Germinal center (tissue), 1 donor: ENCODE data around the gene POLRMT.

Source experiments
- DNase-seq: peaks from one replicate; pipeline ENCODE4 v3.0.0; 2012; ENCODE audit warnings: mixed read lengths, low spot score

The POLRMT gene

DNA sequence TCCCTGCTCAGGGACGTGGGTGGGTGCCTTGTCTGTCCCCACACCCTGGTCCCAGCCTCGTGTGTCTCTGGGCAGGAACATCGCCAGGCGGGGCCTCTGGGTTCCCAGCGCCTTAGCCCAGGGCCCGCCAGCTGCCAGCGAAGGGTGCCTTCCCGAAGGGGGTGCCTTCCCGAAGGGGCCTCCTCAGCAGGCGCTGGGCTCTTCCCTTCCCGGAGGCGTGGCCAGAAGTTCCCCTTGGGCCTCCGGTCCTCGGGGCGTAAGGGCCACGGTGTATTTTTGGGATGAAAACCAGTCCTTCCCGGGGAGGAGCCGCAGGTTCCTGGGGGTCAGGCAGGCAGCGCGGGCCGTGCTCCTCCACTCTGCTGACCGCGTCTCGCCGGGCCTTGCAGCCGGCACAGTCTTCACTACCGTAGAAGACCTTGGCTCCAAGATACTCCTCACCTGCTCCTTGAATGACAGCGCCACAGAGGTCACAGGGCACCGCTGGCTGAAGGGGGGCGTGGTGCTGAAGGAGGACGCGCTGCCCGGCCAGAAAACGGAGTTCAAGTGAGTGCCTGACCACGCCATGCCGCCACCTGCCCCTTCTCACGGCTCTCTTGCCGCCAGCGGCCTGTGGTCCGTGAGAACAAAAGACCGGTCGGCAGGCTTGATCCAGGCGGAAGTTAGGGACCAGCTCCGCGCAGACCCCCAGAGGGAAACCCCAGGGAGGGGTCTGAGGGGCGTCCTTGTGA is 54.1 kb downstream of the POLRMT start:
- no peak for DNase-seq

- DNase-seq: no peak
These were observed 55.6 kb downstream of the POLRMT start for GRCh38 chr19:577439-578392.

- DNase-seq: no peak
These were observed 56.4 kb downstream of the POLRMT start for GRCh38 chr19:576768-577438.

DNA sequence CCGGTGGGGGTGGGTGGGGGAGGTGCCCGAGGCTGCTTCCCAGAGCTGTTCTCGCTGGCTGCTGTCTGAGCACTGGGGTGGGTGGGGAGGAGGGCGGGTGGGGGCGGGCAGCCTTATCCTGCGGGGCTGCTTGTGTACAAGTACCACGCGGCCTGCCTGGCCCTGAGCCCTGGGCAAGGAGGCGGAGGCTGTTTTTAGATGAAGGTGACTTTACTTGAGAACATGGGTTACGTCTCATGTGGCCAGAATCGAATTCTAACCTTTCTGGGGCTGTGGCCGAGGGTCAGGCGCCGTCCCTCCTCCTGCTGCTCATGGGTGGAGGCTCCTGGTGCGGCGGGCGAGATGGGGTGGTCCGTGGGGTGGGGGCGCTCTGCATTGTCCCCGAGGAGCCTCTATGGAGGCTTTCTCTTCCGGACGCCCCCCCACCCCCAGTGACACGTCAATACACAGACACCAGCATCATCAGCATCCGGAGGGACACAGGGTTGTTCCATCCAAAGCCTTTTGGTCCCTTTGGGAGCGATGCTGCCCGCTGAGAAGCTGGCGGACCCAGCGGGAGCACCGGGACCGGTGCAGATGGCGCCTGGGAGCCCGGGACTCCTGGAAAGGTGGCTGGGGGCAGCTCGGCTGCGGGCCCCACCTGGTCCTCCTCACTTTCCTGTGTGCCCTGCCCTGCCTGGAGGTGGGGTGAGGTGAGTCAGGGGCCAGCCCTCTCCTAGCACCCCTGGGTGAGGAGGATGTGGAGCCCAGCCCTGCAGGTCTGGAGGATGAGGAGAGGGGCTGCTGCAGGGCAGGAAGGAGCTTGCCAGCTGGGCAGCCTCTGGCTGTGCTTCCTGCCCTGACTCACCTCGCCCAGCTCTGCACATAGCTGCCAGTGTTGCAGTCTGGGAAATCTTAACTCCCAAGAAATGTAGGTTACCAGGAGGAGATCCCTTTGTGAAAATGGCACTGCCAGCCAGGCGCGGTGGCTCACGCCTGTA is 57.5 kb downstream of the POLRMT start:
- no peak for DNase-seq

- DNase-seq: peak; percentile 11
These were observed 58.4 kb downstream of the POLRMT start for GRCh38 chr19:574658-575526.

DNA sequence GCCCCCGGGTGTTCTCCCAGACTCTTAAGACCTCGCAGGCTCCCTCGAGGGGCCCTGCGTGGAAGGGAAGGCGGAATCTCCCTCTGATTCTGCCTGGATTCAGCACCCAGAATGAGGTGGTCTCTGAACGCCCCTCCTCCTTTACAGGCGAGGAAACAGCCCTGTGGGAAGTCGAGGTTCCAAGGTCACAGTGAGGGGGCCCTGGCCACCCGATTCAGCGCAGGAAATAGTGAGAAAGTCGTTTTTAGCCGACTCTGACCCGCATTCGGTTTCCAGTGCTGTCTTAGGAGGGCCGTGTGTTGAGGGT is 59.9 kb downstream of the POLRMT start:
- peak; percentile 20 for DNase-seq

DNA sequence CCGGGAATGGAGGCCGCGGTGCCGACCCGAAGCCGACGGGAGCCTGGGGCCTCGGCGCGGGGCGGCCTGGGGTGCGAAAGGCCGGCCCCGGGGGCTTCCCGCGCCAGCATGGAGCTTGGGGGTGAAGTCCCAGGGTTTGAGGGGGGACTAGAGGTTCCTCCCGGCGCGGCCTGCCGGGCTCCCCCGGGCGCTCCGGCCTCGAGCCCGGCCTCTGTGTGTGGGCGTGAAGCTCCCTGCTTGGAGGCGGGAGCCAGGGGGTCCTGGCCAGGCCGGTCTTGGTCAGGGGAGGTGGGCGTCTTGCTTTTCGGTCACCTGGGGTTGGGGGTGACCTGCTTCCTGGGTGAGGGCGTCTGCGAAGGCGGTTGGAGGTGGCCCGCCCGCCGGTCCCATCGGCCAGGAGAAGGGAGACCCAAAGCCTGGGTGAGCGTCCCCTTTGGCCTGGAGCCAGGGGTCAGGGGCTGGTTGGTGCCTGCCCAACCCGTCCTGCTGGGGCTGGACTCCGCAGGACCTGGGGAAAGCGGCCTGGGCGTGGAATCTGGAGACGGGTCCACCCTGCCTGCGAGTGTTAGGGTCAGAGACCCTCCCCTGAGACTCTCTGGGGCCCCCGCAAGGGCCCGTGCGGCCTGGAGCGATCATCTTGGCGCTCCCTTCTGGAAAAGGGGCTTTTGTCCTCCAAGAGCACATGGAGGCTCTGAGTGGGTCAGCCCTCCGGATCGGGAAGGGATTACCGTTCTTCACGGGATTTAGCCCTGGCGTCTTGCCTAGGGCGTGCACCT is 60.4 kb downstream of the POLRMT start:
- DNase-seq: no peak

- DNase-seq: peak; percentile 100
These were observed 61.1 kb downstream of the POLRMT start, which contains the start of gene BSG for GRCh38 chr19:572140-572742. Gene BSG (plus strand): TSS chr19:572596. CDS start chr19:572635, 39 bp downstream.

DNA sequence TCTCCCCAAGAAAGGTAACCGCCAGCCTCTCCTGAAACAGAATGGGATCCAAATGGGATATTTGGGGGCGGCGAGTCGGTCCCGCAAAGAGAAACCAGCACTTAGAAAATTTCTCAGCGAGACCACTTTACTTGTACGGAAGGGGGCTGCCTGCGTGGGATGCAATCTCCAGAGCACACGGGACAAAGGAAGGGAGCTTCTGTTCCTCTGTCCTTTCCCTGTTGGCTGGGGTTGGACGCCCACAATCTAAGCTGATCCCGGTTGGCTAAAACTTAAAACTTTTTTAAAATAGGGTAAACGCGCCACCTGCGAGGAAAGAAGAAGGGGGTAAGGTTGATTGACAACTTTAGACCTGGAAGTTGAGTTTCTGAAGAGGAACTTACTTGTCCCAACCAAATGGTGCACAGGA is 61.8 kb downstream of the POLRMT start:
- peak; percentile 56 for DNase-seq

DNA sequence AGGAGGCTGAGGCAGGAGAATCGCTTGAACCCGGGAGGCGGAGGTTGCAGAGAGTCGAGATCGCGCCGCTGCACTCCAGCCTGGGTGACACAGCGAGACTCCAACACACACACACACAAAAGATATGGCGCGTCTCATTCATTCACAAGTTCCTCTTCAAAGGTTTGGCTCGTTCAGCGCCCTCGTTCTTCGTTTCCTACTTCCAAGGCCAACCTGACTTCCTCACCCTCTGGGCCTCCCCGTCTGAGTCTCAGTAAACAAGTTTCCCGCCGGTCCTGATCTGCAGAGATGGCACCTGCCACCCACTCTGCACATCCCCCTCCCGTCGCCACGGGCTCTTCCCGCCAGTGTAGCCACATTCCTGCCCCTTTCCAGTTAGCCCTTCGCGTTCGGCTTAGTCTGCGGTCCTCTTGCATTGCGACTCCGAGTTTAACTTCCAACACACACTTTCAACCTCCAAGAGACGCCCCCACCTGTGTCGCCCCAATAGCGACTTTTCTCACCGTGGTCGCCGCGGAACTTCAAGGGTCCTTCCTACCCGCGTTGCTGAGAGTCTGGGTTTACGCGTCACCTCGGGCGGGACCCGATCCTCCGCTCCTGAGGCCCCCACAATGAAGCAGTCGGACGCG is 62.3 kb downstream of the POLRMT start:
- peak; percentile 59 for DNase-seq

GRCh38 chr19:570251-570686 is 63.1 kb downstream of the POLRMT start:
- DNase-seq: peak; percentile 32

DNA sequence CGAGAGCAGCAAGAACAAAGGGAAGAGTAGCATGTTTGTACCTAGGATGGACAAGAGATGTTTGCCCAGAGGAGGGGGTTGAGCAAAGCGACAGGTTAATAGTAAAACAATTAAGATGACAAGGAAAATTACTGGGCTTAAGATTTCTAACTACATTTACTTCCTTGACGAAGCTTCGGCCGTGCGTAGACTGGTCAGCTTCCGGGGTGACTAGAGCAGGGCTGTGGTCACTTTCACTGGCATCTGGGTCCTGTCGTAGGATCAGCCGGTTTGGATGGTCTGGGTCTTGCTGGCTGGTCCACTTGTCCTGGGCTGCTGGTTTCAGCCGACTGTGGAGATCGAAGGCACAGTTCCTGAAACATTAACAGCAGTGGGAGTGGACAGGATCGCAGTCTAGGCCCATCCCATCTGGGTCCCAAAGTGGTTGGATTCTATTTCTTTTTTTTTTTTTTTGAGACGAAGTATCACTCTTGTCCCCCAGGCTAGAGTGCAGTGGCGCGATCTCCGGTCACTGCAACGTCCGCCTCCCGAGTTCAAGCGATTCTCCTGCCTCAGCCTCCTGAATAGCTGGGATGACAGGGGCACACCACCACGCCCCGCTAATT is 65.9 kb downstream of the POLRMT start:
- no peak for DNase-seq
